MM.1S (cell line): ENCODE results near the gene TAF1.

Source experiments
- DNase-seq: peaks from one replicate; pipeline ENCODE4 v3.0.0-alpha.2; 2015
- H2AFZ ChIP-seq: fragments of 300-600 bp; sonication (generic); 2 replicates; pipeline ENCODE4 v1.6.0; 2016; ENCODE audit warnings: antibody characterized with exemption, low read length
- H3F3A ChIP-seq: fragments of 300-600 bp; sonication (generic); 2 replicates; pipeline ENCODE4 v1.6.1; 2016; ENCODE audit warnings: mild to moderate bottlenecking, antibody characterized with exemption, low read length, moderate library complexity, mixed read lengths; ENCODE audit not compliant: insufficient read depth
- H3K27ac ChIP-seq: fragments of 300-600 bp; sonication (generic); 2 replicates; pipeline ENCODE4 v1.5.1; 2016; ENCODE audit warnings: mild to moderate bottlenecking, low read length
- H3K27me3 ChIP-seq: fragments of 300-600 bp; sonication (generic); replicated peaks from 2 replicates; pipeline ENCODE4 v1.6.0; 2016; ENCODE audit warnings: low read length; ENCODE audit not compliant: insufficient read depth
- H3K36me3 ChIP-seq: fragments of 300-600 bp; sonication (generic); replicated peaks from 2 replicates; pipeline ENCODE4 v1.6.1; 2016; ENCODE audit warnings: mild to moderate bottlenecking, low read length, mixed read lengths; ENCODE audit not compliant: insufficient read depth
- H3K4me1 ChIP-seq: fragments of 300-600 bp; sonication (generic); 2 replicates; pipeline ENCODE4 v1.6.1; 2016; ENCODE audit warnings: low read length, mixed read lengths
- H3K4me2 ChIP-seq: fragments of 300-600 bp; sonication (generic); 2 replicates; pipeline ENCODE4 v1.6.0; 2016; ENCODE audit warnings: low read depth, low read length
- H3K4me3 ChIP-seq: fragments of 300-600 bp; sonication (generic); 2 replicates; pipeline ENCODE4 v1.5.1; 2016; ENCODE audit warnings: low read length, mixed read lengths
- H3K79me2 ChIP-seq: fragments of 300-600 bp; sonication (generic); 2 replicates; pipeline ENCODE4 v1.6.1; 2016; ENCODE audit warnings: mixed run types, low read length, mixed read lengths
- H3K9ac ChIP-seq: fragments of 300-600 bp; sonication (generic); 2 replicates; pipeline ENCODE4 v1.6.1; 2016; ENCODE audit warnings: low read length, mixed read lengths
- H3K9me2 ChIP-seq: fragments of 300-600 bp; sonication (generic); replicated peaks from 2 replicates; pipeline ENCODE4 v1.6.1; 2016; ENCODE audit warnings: mild to moderate bottlenecking, low read length, mixed read lengths; ENCODE audit not compliant: insufficient read depth
- H3K9me3 ChIP-seq: fragments of 300-600 bp; sonication (generic); replicated peaks from 2 replicates; pipeline ENCODE4 v1.6.1; 2016; ENCODE audit warnings: mild to moderate bottlenecking, low read length, mixed read lengths; ENCODE audit not compliant: insufficient read depth
- H4K20me1 ChIP-seq: fragments of 300-600 bp; sonication (generic); 2 replicates; pipeline ENCODE4 v1.6.1; 2016; ENCODE audit warnings: mild to moderate bottlenecking, low read length, moderate library complexity, mixed read lengths; ENCODE audit not compliant: insufficient read depth
- EZH2 ChIP-seq: fragments of 300-600 bp; sonication (generic); optimal IDR thresholded peaks from 2 replicates; pipeline ENCODE3; 2017; ENCODE audit warnings: low read depth, mild to moderate bottlenecking, antibody characterized with exemption, low read length, mixed read lengths
- EZH2phosphoT487 ChIP-seq: fragments of 300-600 bp; sonication (generic); IDR thresholded peaks from 2 replicates; pipeline ENCODE4 v1.6.1; 2018; ENCODE audit warnings: antibody characterized with exemption, low read length
- TF ChIP-seq, protein P1 (sequence below): fragments of 300-600 bp; sonication (generic); IDR thresholded peaks from 2 replicates; pipeline ENCODE4 v1.5.1; 2016; ENCODE audit warnings: antibody characterized with exemption, low read length, mixed read lengths

TAF1 gene

DNA sequence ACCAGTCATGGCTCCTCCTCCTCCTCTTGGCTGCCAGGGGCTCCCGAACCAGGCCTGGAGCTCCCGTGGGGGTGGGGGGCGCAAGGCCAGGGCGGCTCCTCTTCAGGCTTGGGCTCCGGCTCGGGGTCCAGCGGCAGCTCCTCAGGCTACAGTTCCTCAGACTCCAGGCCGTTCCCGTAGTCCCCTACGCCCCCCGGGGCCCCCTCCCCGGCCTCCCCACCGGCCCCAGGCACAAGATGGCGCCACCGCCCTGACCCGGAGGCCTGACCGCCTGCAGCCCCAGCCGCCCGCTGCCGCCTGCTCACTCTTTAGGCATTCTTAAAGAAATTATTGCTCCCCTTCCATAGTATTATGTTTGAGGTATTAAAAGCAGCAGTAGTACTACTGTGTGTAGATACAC lies 54.5 kb downstream of the TAF1 start:
- no peaks in the 10 kb centered on the region for H3K9me3 ChIP-seq

DNA sequence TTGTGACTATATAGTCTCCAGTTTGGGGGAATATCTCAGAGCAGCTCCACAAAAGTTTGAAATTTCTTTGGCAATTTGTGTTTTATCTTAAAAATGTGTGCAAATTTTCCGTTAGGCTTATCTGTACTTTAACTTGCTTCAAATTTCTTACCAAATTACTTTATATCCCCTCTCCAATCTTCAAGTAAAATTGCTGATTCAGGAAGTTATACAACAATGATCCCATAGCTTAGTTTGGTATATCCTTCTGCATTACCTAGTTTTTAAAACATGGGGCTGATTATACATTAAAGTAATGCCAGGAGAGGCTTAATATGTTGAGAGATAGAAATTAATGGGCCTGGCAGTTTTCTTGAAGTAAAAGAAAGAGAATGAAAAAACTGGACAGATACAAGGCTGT lies 66.6 kb downstream of the TAF1 start:
- Histone ChIP-seq H3K4me2 (no peak overlapping the region), H3K36me3 (no peaks in the 10 kb centered on the region), H3K4me3 (no peak overlapping the region), H3K79me2 (no peaks in the 10 kb centered on the region), H4K20me1 (no peaks in the 10 kb centered on the region), H3K9me2 (no peaks in the 10 kb centered on the region), H3F3A (no peaks in the 10 kb centered on the region), H3K27ac (no peak overlapping the region), H3K9me3 (no peaks in the 10 kb centered on the region), H2AFZ (no peak overlapping the region), H3K4me1 (no peaks in the 10 kb centered on the region), H3K9ac (no peak overlapping the region), H3K27me3 (no peaks in the 10 kb centered on the region)
- TF ChIP-seq, protein P1, sequence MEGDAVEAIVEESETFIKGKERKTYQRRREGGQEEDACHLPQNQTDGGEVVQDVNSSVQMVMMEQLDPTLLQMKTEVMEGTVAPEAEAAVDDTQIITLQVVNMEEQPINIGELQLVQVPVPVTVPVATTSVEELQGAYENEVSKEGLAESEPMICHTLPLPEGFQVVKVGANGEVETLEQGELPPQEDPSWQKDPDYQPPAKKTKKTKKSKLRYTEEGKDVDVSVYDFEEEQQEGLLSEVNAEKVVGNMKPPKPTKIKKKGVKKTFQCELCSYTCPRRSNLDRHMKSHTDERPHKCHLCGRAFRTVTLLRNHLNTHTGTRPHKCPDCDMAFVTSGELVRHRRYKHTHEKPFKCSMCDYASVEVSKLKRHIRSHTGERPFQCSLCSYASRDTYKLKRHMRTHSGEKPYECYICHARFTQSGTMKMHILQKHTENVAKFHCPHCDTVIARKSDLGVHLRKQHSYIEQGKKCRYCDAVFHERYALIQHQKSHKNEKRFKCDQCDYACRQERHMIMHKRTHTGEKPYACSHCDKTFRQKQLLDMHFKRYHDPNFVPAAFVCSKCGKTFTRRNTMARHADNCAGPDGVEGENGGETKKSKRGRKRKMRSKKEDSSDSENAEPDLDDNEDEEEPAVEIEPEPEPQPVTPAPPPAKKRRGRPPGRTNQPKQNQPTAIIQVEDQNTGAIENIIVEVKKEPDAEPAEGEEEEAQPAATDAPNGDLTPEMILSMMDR, result no peak
- TF ChIP-seq EZH2phosphoT487 (no peak), EZH2 (no peak)
- no peak for DNase-seq

More for the DNA sequence above, 54.5 kb downstream of the TAF1 start:
- Histone ChIP-seq H3F3A (no peaks in the 10 kb centered on the region), H3K36me3 (no peaks in the 10 kb centered on the region), H3K27ac (no peak overlapping the region), H3K9ac (no peak overlapping the region), H3K27me3 (no peaks in the 10 kb centered on the region), H3K4me2 (no peak overlapping the region), H4K20me1 (no peaks in the 10 kb centered on the region), H3K9me2 (no peaks in the 10 kb centered on the region), H3K79me2 (no peaks in the 10 kb centered on the region), H3K4me3 (no peak overlapping the region), H3K4me1 (no peaks in the 10 kb centered on the region), H2AFZ (no peak overlapping the region)
- TF ChIP-seq EZH2phosphoT487, result no peak
- no peak for TF ChIP-seq EZH2
- TF ChIP-seq, protein P1, result no peak
- DNase-seq, result no peak

DNA sequence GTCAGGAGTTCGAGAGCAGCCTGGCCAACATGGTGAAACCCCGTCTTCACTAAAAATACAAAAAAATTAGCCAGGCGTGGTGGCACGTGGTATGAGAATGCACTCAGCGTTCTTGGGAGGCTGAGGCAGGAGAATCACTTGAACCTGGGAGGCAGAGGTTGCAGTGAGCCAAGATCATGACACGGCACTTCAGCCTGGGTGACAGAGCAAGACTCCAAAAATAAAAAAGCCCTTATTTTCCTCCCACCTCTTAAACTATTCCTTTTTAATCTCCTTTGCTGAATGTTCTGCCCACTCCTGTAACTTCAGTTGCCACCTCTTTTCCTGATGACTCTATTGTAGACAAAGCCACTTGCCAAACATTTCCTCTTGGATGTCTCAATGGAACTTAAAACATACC lies 72.6 kb downstream of the TAF1 start:
- Histone ChIP-seq H3K27ac (no peak overlapping the region), H3K79me2 (no peaks in the 10 kb centered on the region), H2AFZ (no peak overlapping the region)

More for the DNA sequence above, 72.6 kb downstream of the TAF1 start:
- Histone ChIP-seq H3K4me2 (no peak overlapping the region), H3K4me3 (no peak overlapping the region), H3K9me2 (no peaks in the 10 kb centered on the region), H4K20me1 (no peaks in the 10 kb centered on the region), H3K4me1 (no peaks in the 10 kb centered on the region), H3K27me3 (no peaks in the 10 kb centered on the region), H3K9me3 (no peaks in the 10 kb centered on the region), H3F3A (no peaks in the 10 kb centered on the region), H3K9ac (no peak overlapping the region), H3K36me3 (no peaks in the 10 kb centered on the region)
- TF ChIP-seq EZH2phosphoT487, result no peak
- no peak for TF ChIP-seq EZH2
- TF ChIP-seq, protein P1, result no peak
- no peak for DNase-seq
